Activated naive CD4-positive, alpha-beta T cell treated with anti-CD3 and anti-CD28 coated beads, Interleukin-2, amount 50 U/mL, for 72 hours (primary cell): ENCODE results near the gene DAGLB. TPM values are rescaled to one million over a fixed set of nuclear protein-coding genes. Genes with fewer than 3 reads are reported as not detected.
A peak's percentile ranks its signal among the peaks of the same experiment; 100 is the strongest.

Experiments
- ATAC-seq, 2 donors: fragments of 150-1000 bp; cut with Tn5 transposase; 2 replicates each; pipeline ENCODE4 v1.10.0; 2021; ENCODE audit warnings: mild to moderate bottlenecking in 2 of 2, moderate library complexity in 2 of 2
- DNase-seq, 2 donors: peaks; one replicate each; pipeline ENCODE4 v3.0.0; 2021 to 2022; ENCODE audit warnings: low spot score in 2 of 2
- H3K27ac Mint-ChIP-seq, 2 donors: one replicate each; pipeline ENCODE4 v1.8.0; 2022; ENCODE audit warnings: mild to moderate bottlenecking in 2 of 2, mixed read lengths in 2 of 2
- H3K36me3 Mint-ChIP-seq, 2 donors: one replicate each; pipeline ENCODE4 v1.8.0; 2022; ENCODE audit warnings: mixed read lengths in 2 of 2
- H3K9me3 Mint-ChIP-seq, 2 donors: one replicate each; pipeline ENCODE4 v1.8.0; 2022; ENCODE audit warnings: mixed read lengths in 2 of 2
- total RNA-seq, 2 donors: library from RNA; stranded (reverse); gene quantifications; one replicate each; pipeline ENCODE4 v1.2.3, GENCODE V29; 2022

DAGLB gene
- total RNA-seq = 10 to 100 TPM; 19.1 to 20.7 TPM

- ATAC-seq (peak; percentile 89), DNase-seq (peak; percentile 95 to 97)
- Mint-ChIP-seq H3K27ac (peak within 1 kb of the TSS; percentile 97 to 100), H3K36me3 (peaks cover 30 to 33% of the 10 kb centered on the region in 2 donors), H3K9me3 (no peaks in the 10 kb centered on the region)
These were observed at the start of gene DAGLB for GRCh38 chr7:6447581-6448199. DAGLB (minus strand) TSS chr7:6447954; CDS start chr7:6447842, 112 bp downstream.

- no peak for DNase-seq
These were observed 49.8 kb upstream of the DAGLB start for GRCh38 chr7:6497637-6497905.

GRCh38 chr7:6496842-6497636, 49.3 kb upstream of the DAGLB start:
- ATAC-seq (no peak), DNase-seq (no peak)
- no peaks in the 10 kb centered on the region for H3K9me3 Mint-ChIP-seq
- peak overlapping the region in 1 of 2 donors; percentile 34 for H3K27ac Mint-ChIP-seq
- no peaks in the 10 kb centered on the region for H3K36me3 Mint-ChIP-seq

More at GRCh38 chr7:6497637-6497905, 49.8 kb upstream of the DAGLB start:
- Mint-ChIP-seq H3K27ac (no peak overlapping the region), H3K36me3 (no peaks in the 10 kb centered on the region), H3K9me3 (no peaks in the 10 kb centered on the region)
- ATAC-seq = no peak

- no peak overlapping the region for H3K27ac Mint-ChIP-seq
- peak; percentile 24 to 51 for ATAC-seq
- H3K9me3 Mint-ChIP-seq = no peaks in the 10 kb centered on the region
- no peaks in the 10 kb centered on the region for H3K36me3 Mint-ChIP-seq
- DNase-seq = no peak
These were observed 48.0 kb upstream of the DAGLB start for GRCh38 chr7:6495597-6496262.

GRCh38 chr7:6494365-6494764, 46.6 kb upstream of the DAGLB start:
- no peaks in the 10 kb centered on the region for H3K36me3 Mint-ChIP-seq
- no peak for DNase-seq
- H3K9me3 Mint-ChIP-seq = no peaks in the 10 kb centered on the region
- no peak overlapping the region for H3K27ac Mint-ChIP-seq
- ATAC-seq = no peak

- no peaks in the 10 kb centered on the region for H3K36me3 Mint-ChIP-seq
- H3K27ac Mint-ChIP-seq = peak overlapping the region in 1 of 2 donors; percentile 36
- no peaks in the 10 kb centered on the region for H3K9me3 Mint-ChIP-seq
- ATAC-seq (no peak), DNase-seq (no peak)
These were observed 43.4 kb upstream of the DAGLB start for GRCh38 chr7:6491194-6491593.

GRCh38 chr7:6489612-6490011, 41.9 kb upstream of the DAGLB start:
- Mint-ChIP-seq H3K27ac (no peak overlapping the region), H3K36me3 (no peaks in the 10 kb centered on the region), H3K9me3 (no peaks in the 10 kb centered on the region)
- ATAC-seq (no peak), DNase-seq (no peak)

- ATAC-seq (no peak), DNase-seq (no peak)
- H3K9me3 Mint-ChIP-seq = no peaks in the 10 kb centered on the region
- no peak overlapping the region for H3K27ac Mint-ChIP-seq
- H3K36me3 Mint-ChIP-seq = peaks cover 6 to 12% of the 10 kb centered on the region in 2 donors
These were observed 39.4 kb upstream of the DAGLB start for GRCh38 chr7:6487184-6487545.

- no peak for ATAC-seq
- Mint-ChIP-seq H3K27ac (peak overlapping the region in 1 of 2 donors; percentile 44), H3K9me3 (no peaks in the 10 kb centered on the region), H3K36me3 (peaks cover 6 to 12% of the 10 kb centered on the region in 2 donors)
- DNase-seq = no peak
These were observed 38.9 kb upstream of the DAGLB start for GRCh38 chr7:6486438-6487183.

GRCh38 chr7:6482743-6483119, 35.0 kb upstream of the DAGLB start:
- ATAC-seq (no peak), DNase-seq (no peak)
- H3K27ac Mint-ChIP-seq = peak overlapping the region; percentile 92 to 97
- peaks cover 11 to 12% of the 10 kb centered on the region in 2 donors for H3K36me3 Mint-ChIP-seq
- H3K9me3 Mint-ChIP-seq = no peaks in the 10 kb centered on the region

GRCh38 chr7:6482307-6482706, 34.6 kb upstream of the DAGLB start:
- ATAC-seq (no peak), DNase-seq (no peak)
- Mint-ChIP-seq H3K9me3 (no peaks in the 10 kb centered on the region), H3K27ac (peak overlapping the region; percentile 92 to 97), H3K36me3 (peaks cover 11 to 12% of the 10 kb centered on the region in 2 donors)

- ATAC-seq (no peak), DNase-seq (no peak)
- Mint-ChIP-seq H3K36me3 (peaks cover 11 to 12% of the 10 kb centered on the region in 2 donors), H3K9me3 (no peaks in the 10 kb centered on the region), H3K27ac (peak overlapping the region in 1 of 2 donors; percentile 47)
These were observed 33.7 kb upstream of the DAGLB start for GRCh38 chr7:6481445-6481844.

- Mint-ChIP-seq H3K36me3 (peaks cover 11 to 12% of the 10 kb centered on the region in 2 donors), H3K9me3 (no peaks in the 10 kb centered on the region), H3K27ac (no peak overlapping the region)
- no peak for ATAC-seq
- no peak for DNase-seq
These were observed 32.5 kb upstream of the DAGLB start for GRCh38 chr7:6480323-6480660.

GRCh38 chr7:6479067-6479466, 31.3 kb upstream of the DAGLB start:
- DNase-seq (no peak), ATAC-seq (no peak)
- no peaks in the 10 kb centered on the region for H3K9me3 Mint-ChIP-seq
- H3K36me3 Mint-ChIP-seq = peaks cover 11 to 12% of the 10 kb centered on the region in 2 donors
- H3K27ac Mint-ChIP-seq = peak overlapping the region; percentile 40 to 92

- DNase-seq = no peak
- ATAC-seq = no peak
- peaks cover 8 to 11% of the 10 kb centered on the region in 2 donors for H3K36me3 Mint-ChIP-seq
- H3K9me3 Mint-ChIP-seq = no peaks in the 10 kb centered on the region
- H3K27ac Mint-ChIP-seq = no peak overlapping the region
These were observed 30.4 kb upstream of the DAGLB start for GRCh38 chr7:6478186-6478585.

GRCh38 chr7:6477318-6477660, 29.5 kb upstream of the DAGLB start:
- Mint-ChIP-seq H3K9me3 (no peaks in the 10 kb centered on the region), H3K36me3 (peaks cover 2 to 5% of the 10 kb centered on the region in 2 donors), H3K27ac (peak overlapping the region in 1 of 2 donors; percentile 90)
- ATAC-seq (no peak), DNase-seq (no peak)
